Liver (tissue), 9 donors: ENCODE data around the gene CNR1. TPM values are rescaled to one million over a fixed set of nuclear protein-coding genes. Genes with fewer than 3 reads are reported as not detected.
A peak's percentile ranks its signal among the peaks of the same experiment; 100 is the strongest.

Source experiments
- DNase-seq: peaks from one replicate; pipeline ENCODE4 v3.0.0-alpha.2; 2017; ENCODE audit warnings: low spot score
- H3K27ac ChIP-seq, 2 donors: one replicate each; pipeline ENCODE4 v1.7.0; 2013; ENCODE audit warnings: inconsistent platforms in 2 of 2, low read length in 2 of 2, control low read depth in 1 of 2, low read depth in 1 of 2, mild to moderate bottlenecking in 1 of 2
- H3K27me3 ChIP-seq, 4 donors: one replicate each; pipeline versions ENCODE4 v1.6.1 to v1.7.0; 2013; ENCODE audit warnings: low read length in 3 of 4, inconsistent platforms in 1 of 4, mild to moderate bottlenecking in 1 of 4, moderate library complexity in 1 of 4; ENCODE audit not compliant: control insufficient read depth in 4 of 4, insufficient read depth in 4 of 4
- H3K36me3 ChIP-seq, 4 donors: one replicate each; pipeline versions ENCODE4 v1.6.1 to v1.7.0; 2013; ENCODE audit warnings: low read length in 3 of 4, mild to moderate bottlenecking in 3 of 4, low read depth in 1 of 4, moderate library complexity in 1 of 4; ENCODE audit not compliant: control insufficient read depth in 4 of 4, insufficient read depth in 3 of 4
- H3K4me1 ChIP-seq, 4 donors: one replicate each; pipeline versions ENCODE4 v1.6.1 to v1.7.0; 2013; ENCODE audit warnings: low read length in 3 of 4, mild to moderate bottlenecking in 3 of 4, moderate library complexity in 1 of 4; ENCODE audit not compliant: control insufficient read depth in 4 of 4, insufficient read depth in 4 of 4
- H3K4me3 ChIP-seq, 3 donors: one replicate each; pipeline versions ENCODE4 v1.6.1 to v1.7.0; 2013; ENCODE audit warnings: low read length in 3 of 3, control low read depth in 1 of 3, low read depth in 1 of 3, mild to moderate bottlenecking in 1 of 3
- H3K9ac ChIP-seq, 2 donors: one replicate each; pipeline ENCODE4 v1.7.0; 2013; ENCODE audit warnings: low read length in 2 of 2, mild to moderate bottlenecking in 2 of 2, moderate library complexity in 2 of 2, control low read depth in 1 of 2, low read depth in 1 of 2
- H3K9me3 ChIP-seq, 4 donors: one replicate each; pipeline versions ENCODE4 v1.6.1 to v1.7.0; 2013; ENCODE audit warnings: low read length in 3 of 4; ENCODE audit not compliant: control insufficient read depth in 4 of 4
- ATF3 ChIP-seq: IDR thresholded peaks from 2 replicates; pipeline ENCODE4 v1.6.1; 2016; ENCODE audit warnings: antibody characterized with exemption
- EGR1 ChIP-seq, 2 donors: IDR thresholded peaks; 2 replicates each; pipeline ENCODE4 v1.6.1; 2016 to 2018; ENCODE audit warnings: antibody characterized with exemption in 2 of 2, low read depth in 2 of 2
- FOXA1 ChIP-seq: IDR thresholded peaks from 2 replicates; pipeline ENCODE4 v1.6.1; 2016; ENCODE audit warnings: antibody characterized with exemption
- FOXA2 ChIP-seq: IDR thresholded peaks from 2 replicates; pipeline ENCODE4 v1.6.1; 2016; ENCODE audit warnings: antibody characterized with exemption
- GABPA ChIP-seq, 2 donors: IDR thresholded peaks in 1 of 2; conservative IDR thresholded peaks in 1 of 2; 2 replicates each; pipeline ENCODE4 v1.6.1; 2016; ENCODE audit warnings: antibody characterized with exemption in 2 of 2, mild to moderate bottlenecking in 1 of 2, moderate library complexity in 1 of 2
- HNF4A ChIP-seq, 2 donors: conservative IDR thresholded peaks; 2 replicates each; pipeline ENCODE4 v1.6.1; 2016; ENCODE audit warnings: antibody characterized with exemption in 2 of 2, mild to moderate bottlenecking in 2 of 2
- HNF4G ChIP-seq: IDR thresholded peaks from 2 replicates; pipeline ENCODE4 v1.6.1; 2016; ENCODE audit warnings: antibody characterized with exemption
- JUND ChIP-seq, 2 donors: IDR thresholded peaks; 2 replicates each; pipeline ENCODE4 v1.6.1; 2016; ENCODE audit warnings: antibody characterized with exemption in 2 of 2
- MAX ChIP-seq: IDR thresholded peaks from 2 replicates; pipeline ENCODE4 v1.6.1; 2016; ENCODE audit warnings: antibody characterized with exemption
- NR2F2 ChIP-seq: IDR thresholded peaks from 2 replicates; pipeline ENCODE4 v1.6.1; 2016; ENCODE audit warnings: antibody characterized with exemption
- RAD21 ChIP-seq, 2 donors: IDR thresholded peaks; 2 replicates each; pipeline ENCODE4 v1.6.1; 2016; ENCODE audit warnings: antibody characterized with exemption in 2 of 2, mild to moderate bottlenecking in 2 of 2
- REST ChIP-seq: IDR thresholded peaks from 2 replicates; pipeline ENCODE4 v1.6.1; 2016; ENCODE audit warnings: antibody characterized with exemption, mild to moderate bottlenecking
- RXRA ChIP-seq, 2 donors: IDR thresholded peaks; 2 replicates each; pipeline ENCODE4 v1.6.1; 2017 to 2018; ENCODE audit warnings: antibody characterized with exemption in 2 of 2, mild to moderate bottlenecking in 1 of 2
- SP1 ChIP-seq: IDR thresholded peaks from 2 replicates; pipeline ENCODE4 v1.6.1; 2018; ENCODE audit warnings: antibody characterized with exemption, mild to moderate bottlenecking
- TAF1 ChIP-seq: conservative IDR thresholded peaks from 2 replicates; pipeline ENCODE4 v1.6.1; 2016; ENCODE audit warnings: antibody characterized with exemption, mild to moderate bottlenecking
- YY1 ChIP-seq: IDR thresholded peaks from 2 replicates; pipeline ENCODE4 v1.6.1; 2016; ENCODE audit warnings: antibody characterized with exemption, mild to moderate bottlenecking
- WGBS: extraction: QIAGEN DNeasy Blood & Tissue Kit; methylation state at CpG from one replicate; pipeline ENCODE4 v1.1.7; 2013; 5-methylcytosine and 5-hydroxymethylcytosine counted together
- polyA plus RNA-seq, 2 donors: library from polyadenylated mRNA; stranded (reverse) in 1 of 2; unstranded in 1 of 2; fragments of 200-250 nt in 1 of 2; fragments of >200 nt in 1 of 2; fragmentation: Nextera tagmentation in 1 of 2; extraction: Ambion mirVana in 1 of 2; gene quantifications; one replicate each; pipeline versions ENCODE4 v1.2.1 to v1.2.3, GENCODE V29; 2013 to 2015
- total RNA-seq, 2 donors: library from RNA; depleted of rRNA; stranded (reverse); fragments of >200 nt; gene quantifications; one replicate each; pipeline ENCODE4 v1.2.3, GENCODE V29; 2014
- donor health status: healthy.
- donor health status: healthy.
- donor health status: healthy.
- donor health status: healthy.
- donor health status: healthy.

Gene CNR1
- total and polyA plus RNA-seq, 4 donors = 0.04 to 0.67 (median 0.13) TPM

GRCh38 chr6:88171312-88171711 is 5.2 kb upstream of the CNR1 start:
- H3K4me3 ChIP-seq = no peak overlapping the region
- peaks cover 6 to 12% (median 9%) of the 10 kb centered on the region in 4 donors for H3K4me1 ChIP-seq
- H3K36me3 ChIP-seq = no peaks in the 10 kb centered on the region
- DNase-seq = no peak
- no peak overlapping the region for H3K9ac ChIP-seq
- no peaks in the 10 kb centered on the region for H3K9me3 ChIP-seq
- peaks cover 0 to 17% (median 4%) of the 10 kb centered on the region in 4 donors for H3K27me3 ChIP-seq
- H3K27ac ChIP-seq = no peak overlapping the region
- TF ChIP-seq FOXA2 = no peak
- WGBS = 87% methylated on average over 2 of the region's 2 CpGs

- H3K36me3 ChIP-seq = no peaks in the 10 kb centered on the region
- no peak overlapping the region for H3K9ac ChIP-seq
- TF ChIP-seq EGR1 (IDR thresholded peaks at IDR 0.05; ENCODE audit: low read depth in 2 of 2) (no peak), GABPA (IDR thresholded peaks at IDR 0.05 in 1 of 2, conservative IDR thresholded peaks at IDR 0.05 in 1 of 2) (no peak), FOXA1 (no peak), RAD21 (IDR thresholded peaks at IDR 0.05) (no peak), TAF1 (no peak), FOXA2 (no peak), NR2F2 (no peak), SP1 (no peak)
- no peak overlapping the region for H3K4me3 ChIP-seq
- 68% methylated on average over 3 of the region's 3 CpGs for WGBS
- peaks cover 2 to 26% (median 5%) of the 10 kb centered on the region in 4 donors for H3K27me3 ChIP-seq
- DNase-seq = no peak
- H3K9me3 ChIP-seq = no peaks in the 10 kb centered on the region
- H3K4me1 ChIP-seq = peaks cover 16 to 22% (median 18%) of the 10 kb centered on the region in 4 donors
- no peak overlapping the region for H3K27ac ChIP-seq
Measured at GRCh38 chr6:88168362-88168761, 2.2 kb upstream of the CNR1 start.

- 6% methylated on average over 40 of the region's 40 CpGs for WGBS
Measured at GRCh38 chr6:88167352-88167937, 1.3 kb upstream of the CNR1 start.

GRCh38 chr6:88166493-88167351 is 575 bp upstream of the CNR1 start:
- Histone ChIP-seq H3K4me1 (peaks cover 16 to 22% (median 18%) of the 10 kb centered on the region in 4 donors), H3K4me3 (peak overlapping the region in 2 of 3 donors; percentile 49 to 62), H3K36me3 (no peaks in the 10 kb centered on the region), H3K27me3 (peaks cover 2 to 28% (median 5%) of the 10 kb centered on the region in 4 donors), H3K9me3 (no peaks in the 10 kb centered on the region), H3K9ac (no peak overlapping the region), H3K27ac (no peak overlapping the region)
- WGBS = 2% methylated on average over 103 of the region's 103 CpGs
- no peak for DNase-seq
- TF ChIP-seq JUND (IDR thresholded peaks at IDR 0.05) = no peak
- no peak for TF ChIP-seq HNF4A (conservative IDR thresholded peaks at IDR 0.05)
- TF ChIP-seq REST = no peak
- no peak for TF ChIP-seq HNF4G
- TF ChIP-seq RXRA (IDR thresholded peaks at IDR 0.05) = no peak
- no peak for TF ChIP-seq MAX
- no peak for TF ChIP-seq GABPA (IDR thresholded peaks at IDR 0.05 in 1 of 2, conservative IDR thresholded peaks at IDR 0.05 in 1 of 2)
- TF ChIP-seq YY1 = no peak
- no peak for TF ChIP-seq NR2F2
- no peak for TF ChIP-seq FOXA1
- no peak for TF ChIP-seq EGR1 (IDR thresholded peaks at IDR 0.05; ENCODE audit: low read depth in 2 of 2)
- no peak for TF ChIP-seq RAD21 (IDR thresholded peaks at IDR 0.05)
- TF ChIP-seq ATF3 = no peak

More at GRCh38 chr6:88167352-88167937, 1.3 kb upstream of the CNR1 start:
- no peak for DNase-seq
- TF ChIP-seq ATF3 = no peak
- TF ChIP-seq HNF4A (conservative IDR thresholded peaks at IDR 0.05) = no peak
- TF ChIP-seq TAF1 = no peak
- TF ChIP-seq RXRA (IDR thresholded peaks at IDR 0.05) = no peak
- H3K4me1 ChIP-seq = peaks cover 16 to 22% (median 18%) of the 10 kb centered on the region in 4 donors
- no peak overlapping the region for H3K27ac ChIP-seq
- no peaks in the 10 kb centered on the region for H3K9me3 ChIP-seq
- H3K27me3 ChIP-seq = peaks cover 2 to 29% (median 5%) of the 10 kb centered on the region in 4 donors
- no peak overlapping the region for H3K9ac ChIP-seq
- peak overlapping the region in 1 of 3 donors; percentile 62 for H3K4me3 ChIP-seq
- no peaks in the 10 kb centered on the region for H3K36me3 ChIP-seq
